Measurements from ENCODE around the gene KIRREL1.

DNA sequence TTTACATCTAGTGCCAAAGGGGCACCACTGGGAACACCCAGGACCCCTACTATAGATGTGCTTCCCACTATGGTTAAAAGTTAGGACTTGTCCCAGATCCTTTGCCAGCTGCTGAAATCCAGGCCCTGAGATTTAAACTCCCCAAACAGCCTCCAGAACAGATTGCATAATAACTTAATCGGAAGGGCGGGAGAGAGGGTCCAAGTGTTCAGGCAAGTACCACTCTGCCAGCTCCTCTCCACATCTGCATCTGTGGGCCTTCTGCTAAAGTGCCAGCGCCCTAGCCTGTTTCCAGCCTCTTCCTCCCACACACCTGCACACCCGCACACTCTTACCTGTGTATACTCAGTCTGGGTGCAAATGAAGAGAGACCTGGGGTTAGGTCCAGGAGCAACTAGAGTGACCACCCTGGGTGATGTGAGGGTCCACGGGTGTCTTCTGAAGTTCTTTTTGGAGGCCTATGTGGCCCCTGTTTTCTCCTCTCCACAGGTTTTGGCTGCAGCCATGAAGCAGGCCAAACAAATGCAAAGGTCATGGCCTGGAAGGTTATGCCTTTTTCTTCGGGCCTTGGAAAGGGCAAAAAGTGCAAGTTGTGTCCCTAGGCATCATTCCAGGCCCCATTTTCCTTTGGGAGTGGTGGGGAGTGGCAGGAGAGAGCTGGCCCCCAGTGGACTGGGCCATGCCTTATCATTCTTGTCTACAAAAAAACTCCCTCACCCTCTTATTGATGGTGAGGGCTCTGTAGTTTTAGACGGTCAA is 29.3 kb downstream of the KIRREL1 start:
- TF ChIP-seq, protein P1, sequence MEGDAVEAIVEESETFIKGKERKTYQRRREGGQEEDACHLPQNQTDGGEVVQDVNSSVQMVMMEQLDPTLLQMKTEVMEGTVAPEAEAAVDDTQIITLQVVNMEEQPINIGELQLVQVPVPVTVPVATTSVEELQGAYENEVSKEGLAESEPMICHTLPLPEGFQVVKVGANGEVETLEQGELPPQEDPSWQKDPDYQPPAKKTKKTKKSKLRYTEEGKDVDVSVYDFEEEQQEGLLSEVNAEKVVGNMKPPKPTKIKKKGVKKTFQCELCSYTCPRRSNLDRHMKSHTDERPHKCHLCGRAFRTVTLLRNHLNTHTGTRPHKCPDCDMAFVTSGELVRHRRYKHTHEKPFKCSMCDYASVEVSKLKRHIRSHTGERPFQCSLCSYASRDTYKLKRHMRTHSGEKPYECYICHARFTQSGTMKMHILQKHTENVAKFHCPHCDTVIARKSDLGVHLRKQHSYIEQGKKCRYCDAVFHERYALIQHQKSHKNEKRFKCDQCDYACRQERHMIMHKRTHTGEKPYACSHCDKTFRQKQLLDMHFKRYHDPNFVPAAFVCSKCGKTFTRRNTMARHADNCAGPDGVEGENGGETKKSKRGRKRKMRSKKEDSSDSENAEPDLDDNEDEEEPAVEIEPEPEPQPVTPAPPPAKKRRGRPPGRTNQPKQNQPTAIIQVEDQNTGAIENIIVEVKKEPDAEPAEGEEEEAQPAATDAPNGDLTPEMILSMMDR (IDR thresholded peaks at IDR 0.05) = no peak
- no peak for TF ChIP-seq POLR2A (IDR thresholded peaks at IDR 0.05)

Measured in breast epithelium (tissue), 3 donors.